ENCODE data around the gene CKAP5. TPM values are rescaled to one million over a fixed set of nuclear protein-coding genes. Genes with fewer than 3 reads are reported as not detected.

CKAP5 gene
- total RNA-seq, 1 donor, result 17.9 TPM

- Histone ChIP-seq H3K4me3 (ENCODE audit: low read length) (no peak overlapping the region), H3K9me3 (ENCODE audit: low read depth, low read length) (no peaks in the 10 kb centered on the region), H3K27me3 (ENCODE audit: insufficient read depth, low read length) (no peaks in the 10 kb centered on the region), H3K4me1 (ENCODE audit: insufficient read depth, low read length) (no peaks in the 10 kb centered on the region)
Measured at GRCh38 chr11:46762248-46762647, 83.8 kb downstream of the CKAP5 start.

DNA sequence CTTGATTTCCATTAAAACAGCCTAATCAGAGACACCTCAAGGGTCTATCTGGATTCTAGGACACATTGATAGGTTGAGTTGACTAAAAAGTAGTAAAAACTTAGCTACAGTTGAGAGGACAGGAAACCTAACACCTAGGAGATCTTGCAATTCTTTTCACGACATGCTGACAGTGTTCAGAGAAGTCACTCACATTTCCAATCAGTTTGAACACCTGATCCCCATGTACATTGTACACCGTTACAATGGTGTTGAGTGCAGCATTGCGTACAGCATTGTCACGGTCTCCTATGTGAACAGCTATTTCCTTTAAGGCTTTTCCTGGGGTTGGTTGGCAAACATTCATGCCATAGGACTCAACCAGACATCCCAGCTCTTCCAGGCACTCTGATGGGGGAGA is 84.3 kb downstream of the CKAP5 start:
- Histone ChIP-seq H3K4me3 (ENCODE audit: low read length) (no peak overlapping the region), H3K4me1 (ENCODE audit: insufficient read depth, low read length) (no peaks in the 10 kb centered on the region), H3K9me3 (ENCODE audit: low read depth, low read length) (no peaks in the 10 kb centered on the region), H3K27me3 (ENCODE audit: insufficient read depth, low read length) (no peaks in the 10 kb centered on the region)

- Histone ChIP-seq H3K9me3 (ENCODE audit: low read depth, low read length) (no peaks in the 10 kb centered on the region), H3K4me1 (ENCODE audit: insufficient read depth, low read length) (no peaks in the 10 kb centered on the region), H3K27me3 (ENCODE audit: insufficient read depth, low read length) (no peaks in the 10 kb centered on the region), H3K4me3 (ENCODE audit: low read length) (no peak overlapping the region)
Measured at GRCh38 chr11:46760429-46761128, 85.5 kb downstream of the CKAP5 start.

GRCh38 chr11:46759196-46759595 is 86.9 kb downstream of the CKAP5 start:
- Histone ChIP-seq H3K9me3 (ENCODE audit: low read depth, low read length) (no peaks in the 10 kb centered on the region), H3K27me3 (ENCODE audit: insufficient read depth, low read length) (no peaks in the 10 kb centered on the region), H3K4me3 (ENCODE audit: low read length) (no peak overlapping the region), H3K4me1 (ENCODE audit: insufficient read depth, low read length) (no peaks in the 10 kb centered on the region)

DNA sequence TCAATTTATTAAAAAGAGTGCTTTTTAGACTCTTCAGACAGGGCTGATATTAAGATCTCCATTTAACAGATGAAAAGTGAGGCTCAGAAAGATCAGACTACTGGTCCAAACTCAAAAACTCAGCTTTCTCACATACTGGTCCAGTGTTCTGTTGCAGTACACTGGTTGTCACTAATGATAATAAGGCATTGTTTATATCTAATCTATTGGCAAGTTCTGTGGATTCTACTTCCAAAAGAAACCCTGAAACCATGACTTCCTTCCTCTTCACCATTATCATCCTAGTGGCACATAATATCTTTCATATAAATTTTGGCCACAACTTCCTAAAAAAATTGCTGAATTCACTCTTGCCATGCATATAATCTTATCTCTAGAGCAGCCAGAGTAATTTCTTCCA is 90.1 kb downstream of the CKAP5 start:
- H3K9me3 ChIP-seq (ENCODE audit: low read depth, low read length), result no peaks in the 10 kb centered on the region
- no peaks in the 10 kb centered on the region for H3K27me3 ChIP-seq (ENCODE audit: insufficient read depth, low read length)
- no peak overlapping the region for H3K4me3 ChIP-seq (ENCODE audit: low read length)
- no peaks in the 10 kb centered on the region for H3K4me1 ChIP-seq (ENCODE audit: insufficient read depth, low read length)

- Histone ChIP-seq H3K27me3 (ENCODE audit: insufficient read depth, low read length) (no peaks in the 10 kb centered on the region), H3K4me3 (ENCODE audit: low read length) (no peak overlapping the region), H3K9me3 (ENCODE audit: low read depth, low read length) (no peaks in the 10 kb centered on the region), H3K4me1 (ENCODE audit: insufficient read depth, low read length) (no peaks in the 10 kb centered on the region)
Measured at GRCh38 chr11:46747150-46747549, 98.9 kb downstream of the CKAP5 start.

- Histone ChIP-seq H3K4me1 (ENCODE audit: insufficient read depth, low read length) (no peaks in the 10 kb centered on the region), H3K4me3 (ENCODE audit: low read length) (no peak overlapping the region), H3K9me3 (ENCODE audit: low read depth, low read length) (no peaks in the 10 kb centered on the region), H3K27me3 (ENCODE audit: insufficient read depth, low read length) (no peaks in the 10 kb centered on the region)
Measured at GRCh38 chr11:46745995-46746394, 100.1 kb downstream of the CKAP5 start.

- H3K9me3 ChIP-seq (ENCODE audit: low read depth, low read length), result no peaks in the 10 kb centered on the region
- no peaks in the 10 kb centered on the region for H3K27me3 ChIP-seq (ENCODE audit: insufficient read depth, low read length)
- H3K4me1 ChIP-seq (ENCODE audit: insufficient read depth, low read length), result no peaks in the 10 kb centered on the region
- no peak overlapping the region for H3K4me3 ChIP-seq (ENCODE audit: low read length)
Measured at GRCh38 chr11:46745328-46745727, 100.8 kb downstream of the CKAP5 start.

GRCh38 chr11:46743693-46744339 is 102.3 kb downstream of the CKAP5 start:
- no peaks in the 10 kb centered on the region for H3K27me3 ChIP-seq (ENCODE audit: insufficient read depth, low read length)
- no peak overlapping the region for H3K4me3 ChIP-seq (ENCODE audit: low read length)
- no peaks in the 10 kb centered on the region for H3K4me1 ChIP-seq (ENCODE audit: insufficient read depth, low read length)
- no peaks in the 10 kb centered on the region for H3K9me3 ChIP-seq (ENCODE audit: low read depth, low read length)

DNA sequence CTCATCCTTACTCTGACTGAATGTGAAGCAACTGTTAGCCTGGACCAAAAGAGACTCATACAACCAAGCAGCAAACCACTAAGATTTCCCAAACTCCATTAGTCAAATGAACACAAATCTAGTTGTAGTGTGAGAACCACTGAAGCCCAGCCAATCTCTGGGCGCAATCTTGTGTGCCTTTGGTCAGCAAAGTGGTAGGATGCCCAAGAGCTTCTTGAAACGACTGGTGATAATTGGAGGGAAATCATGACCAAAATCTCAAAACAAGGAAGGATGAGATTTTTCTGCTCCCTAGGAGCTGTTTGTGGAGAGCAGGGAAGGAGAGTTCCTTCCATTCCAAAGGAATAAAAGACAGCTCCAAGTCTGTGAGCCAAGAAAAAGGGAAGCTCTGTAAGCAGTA is 103.0 kb downstream of the CKAP5 start:
- Histone ChIP-seq H3K4me1 (ENCODE audit: insufficient read depth, low read length) (no peaks in the 10 kb centered on the region), H3K27me3 (ENCODE audit: insufficient read depth, low read length) (no peaks in the 10 kb centered on the region), H3K4me3 (ENCODE audit: low read length) (no peak overlapping the region), H3K9me3 (ENCODE audit: low read depth, low read length) (no peaks in the 10 kb centered on the region)

GRCh38 chr11:46741600-46742484 is 104.2 kb downstream of the CKAP5 start:
- Histone ChIP-seq H3K27me3 (ENCODE audit: insufficient read depth, low read length) (no peaks in the 10 kb centered on the region), H3K9me3 (ENCODE audit: low read depth, low read length) (no peaks in the 10 kb centered on the region), H3K4me3 (ENCODE audit: low read length) (no peak overlapping the region), H3K4me1 (ENCODE audit: insufficient read depth, low read length) (no peaks in the 10 kb centered on the region)

DNA sequence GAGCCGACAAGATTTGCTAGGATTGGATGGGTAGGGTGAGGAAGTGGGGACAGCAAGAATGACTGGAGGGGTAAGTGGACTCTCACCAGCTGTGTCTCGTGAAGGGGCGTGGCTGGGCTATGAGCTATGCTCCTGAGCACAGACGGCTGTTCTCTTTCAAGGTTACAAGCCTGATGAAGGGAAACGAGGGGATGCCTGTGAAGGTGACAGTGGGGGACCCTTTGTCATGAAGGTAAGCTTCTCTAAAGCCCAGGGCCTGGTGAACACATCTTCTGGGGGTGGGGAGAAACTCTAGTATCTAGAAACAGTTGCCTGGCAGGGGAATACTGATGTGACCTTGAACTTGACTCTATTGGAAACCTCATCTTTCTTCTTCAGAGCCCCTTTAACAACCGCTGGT is 107.2 kb downstream of the CKAP5 start:
- Histone ChIP-seq H3K4me1 (ENCODE audit: insufficient read depth, low read length) (no peaks in the 10 kb centered on the region), H3K9me3 (ENCODE audit: low read depth, low read length) (no peaks in the 10 kb centered on the region), H3K27me3 (ENCODE audit: insufficient read depth, low read length) (no peaks in the 10 kb centered on the region), H3K4me3 (ENCODE audit: low read length) (no peak overlapping the region)

- no peaks in the 10 kb centered on the region for H3K4me1 ChIP-seq (ENCODE audit: insufficient read depth, low read length)
Measured at GRCh38 chr11:46737699-46738098, 108.4 kb downstream of the CKAP5 start.

GRCh38 chr11:46736615-46737014 is 109.5 kb downstream of the CKAP5 start:
- H3K9me3 ChIP-seq (ENCODE audit: low read depth, low read length), result no peaks in the 10 kb centered on the region
- H3K27me3 ChIP-seq (ENCODE audit: insufficient read depth, low read length), result no peaks in the 10 kb centered on the region
- H3K4me3 ChIP-seq (ENCODE audit: low read length), result no peak overlapping the region
- H3K4me1 ChIP-seq (ENCODE audit: insufficient read depth, low read length), result no peaks in the 10 kb centered on the region

More at GRCh38 chr11:46737699-46738098, 108.4 kb downstream of the CKAP5 start:
- H3K9me3 ChIP-seq (ENCODE audit: low read depth, low read length), result no peaks in the 10 kb centered on the region
- no peak overlapping the region for H3K4me3 ChIP-seq (ENCODE audit: low read length)
- no peaks in the 10 kb centered on the region for H3K27me3 ChIP-seq (ENCODE audit: insufficient read depth, low read length)

- no peaks in the 10 kb centered on the region for H3K4me1 ChIP-seq (ENCODE audit: insufficient read depth, low read length)
- H3K9me3 ChIP-seq (ENCODE audit: low read depth, low read length), result no peaks in the 10 kb centered on the region
- H3K4me3 ChIP-seq (ENCODE audit: low read length), result no peak overlapping the region
- no peaks in the 10 kb centered on the region for H3K27me3 ChIP-seq (ENCODE audit: insufficient read depth, low read length)
Measured at GRCh38 chr11:46736146-46736545, 109.9 kb downstream of the CKAP5 start.

Data from mononuclear cell (primary cell).